Cardiac muscle cell (in vitro differentiated cells and primary cell): ENCODE results near the gene KCNT1. TPM values are rescaled to one million over a fixed set of nuclear protein-coding genes. Genes with fewer than 3 reads are reported as not detected.
"Not testable (repeated sequence)": the region's sequence is repeated elsewhere in the genome, so short reads cannot be mapped to it uniquely, and the experiment has no call there.

Experiments used
- DNase-seq, 2 donors: peaks; one replicate each; pipeline versions ENCODE4 v3.0.0 to v3.0.0-alpha.2; 2010 to 2017; ENCODE audit warnings: low read depth in 1 of 2, low spot score in 1 of 2
- H3K27ac ChIP-seq: fragments of 200-600 bp; sonication (generic); 2 replicates; pipeline ENCODE4 v1.5.1; 2016
- H3K27me3 ChIP-seq: fragments of 200-600 bp; sonication (generic); 2 replicates; pipeline ENCODE4 v1.6.0; 2016; ENCODE audit warnings: control low read depth
- H3K36me3 ChIP-seq: fragments of 200-600 bp; sonication (generic); 2 replicates; pipeline ENCODE4 v1.5.1; 2016; ENCODE audit warnings: control low read depth
- H3K4me1 ChIP-seq: fragments of 200-600 bp; sonication (generic); 2 replicates; pipeline ENCODE4 v1.8.1; 2017; ENCODE audit warnings: low read depth, mild to moderate bottlenecking, mixed run types
- H3K4me3 ChIP-seq: fragments of 200-600 bp; sonication (generic); 2 replicates; pipeline ENCODE4 v1.5.1; 2016; ENCODE audit warnings: mild to moderate bottlenecking
- H3K9me3 ChIP-seq: fragments of 200-600 bp; sonication (generic); 2 replicates; pipeline ENCODE4 v1.5.1; 2017; ENCODE audit warnings: low read depth, mild to moderate bottlenecking, control low read depth
- CTCF ChIP-seq: IDR thresholded peaks from 2 replicates; pipeline ENCODE4 v1.5.1; 2012; ENCODE audit warnings: low read depth, mild to moderate bottlenecking, low read length
- polyA plus RNA-seq: library from polyadenylated mRNA; unstranded; fragments of >200 nt; fragmentation: Nextera tagmentation; extraction: Ambion mirVana; gene quantifications from 2 replicates; pipeline ENCODE4 v1.2.1, GENCODE V29; 2016
- total RNA-seq: library from RNA; depleted of rRNA; stranded (reverse); fragments of >200 nt; gene quantifications from 2 replicates; pipeline ENCODE4 v1.2.3, GENCODE V29; 2016

The KCNT1 gene
- total and polyA plus RNA-seq, 2 experiments from 2014 or later = 0.12 to 0.20 TPM

GRCh38 chr9:135664801-135665794 lies 36.9 kb upstream of the KCNT1 start:
- peaks cover 8% of the 10 kb centered on the region for H3K4me1 ChIP-seq
- DNase-seq = no peak
- H3K27me3 ChIP-seq = no peaks in the 10 kb centered on the region
- no peaks in the 10 kb centered on the region for H3K36me3 ChIP-seq
- no peaks in the 10 kb centered on the region for H3K9me3 ChIP-seq
- no peak overlapping the region for H3K4me3 ChIP-seq
- H3K27ac ChIP-seq = no peak overlapping the region
- TF ChIP-seq CTCF = no peak

- DNase-seq = no peak
- peaks cover 8% of the 10 kb centered on the region for H3K4me1 ChIP-seq
- no peak for TF ChIP-seq CTCF
- no peak overlapping the region for H3K4me3 ChIP-seq
- no peak overlapping the region for H3K27ac ChIP-seq
- H3K36me3 ChIP-seq = no peaks in the 10 kb centered on the region
- H3K9me3 ChIP-seq = no peaks in the 10 kb centered on the region
- H3K27me3 ChIP-seq = no peaks in the 10 kb centered on the region
These were observed 36.2 kb upstream of the KCNT1 start for GRCh38 chr9:135665795-135666189.

- H3K27ac ChIP-seq = no peak overlapping the region
- DNase-seq = no peak
- no peaks in the 10 kb centered on the region for H3K36me3 ChIP-seq
- H3K27me3 ChIP-seq = no peaks in the 10 kb centered on the region
- no peak for TF ChIP-seq CTCF
- no peak overlapping the region for H3K4me3 ChIP-seq
- no peaks in the 10 kb centered on the region for H3K9me3 ChIP-seq
- peaks cover 8% of the 10 kb centered on the region for H3K4me1 ChIP-seq
These were observed 35.2 kb upstream of the KCNT1 start for GRCh38 chr9:135666534-135667462.

GRCh38 chr9:135667463-135668001 lies 34.5 kb upstream of the KCNT1 start:
- no peak for DNase-seq
- Histone ChIP-seq H3K36me3 (no peaks in the 10 kb centered on the region), H3K27ac (no peak overlapping the region), H3K9me3 (no peaks in the 10 kb centered on the region), H3K27me3 (no peaks in the 10 kb centered on the region), H3K4me3 (no peak overlapping the region), H3K4me1 (peaks cover 1% of the 10 kb centered on the region)
- TF ChIP-seq CTCF = no peak

- H3K27ac ChIP-seq, H3K27me3 ChIP-seq, H3K4me3 ChIP-seq, H3K36me3 ChIP-seq, H3K9me3 ChIP-seq, DNase-seq, H3K4me1 ChIP-seq: not testable (repeated sequence)
These were observed 33.0 kb upstream of the KCNT1 start for GRCh38 chr9:135669018-135669417.
